Osteoblast (primary cell): ENCODE results near the gene PDS5B. TPM values are rescaled to one million over a fixed set of nuclear protein-coding genes. Genes with fewer than 3 reads are reported as not detected.

Experiments
- DNase-seq: peaks from one replicate; pipeline ENCODE4 v3.0.0; 2011; ENCODE audit warnings: low spot score, mixed read lengths; ENCODE audit not compliant: insufficient read length; ENCODE audit errors: missing footprints
- H2AFZ ChIP-seq: 2 replicates; pipeline ENCODE4 v1.6.0; 2011; ENCODE audit warnings: mild to moderate bottlenecking, low read length
- H3K27ac ChIP-seq: 2 replicates; pipeline ENCODE4 v1.5.1; 2011; ENCODE audit warnings: mild to moderate bottlenecking, low read depth, low read length, moderate library complexity
- H3K27me3 ChIP-seq: 2 replicates; pipeline ENCODE4 v1.6.0; 2012; ENCODE audit warnings: mild to moderate bottlenecking, control low read depth, inconsistent platforms, low read length, moderate library complexity; ENCODE audit not compliant: insufficient read depth
- H3K36me3 ChIP-seq: 2 replicates; pipeline ENCODE4 v1.5.1; 2011; ENCODE audit warnings: mild to moderate bottlenecking, low read length, control low read depth, moderate library complexity; ENCODE audit not compliant: insufficient read depth
- H3K4me1 ChIP-seq: 2 replicates; pipeline ENCODE4 v1.5.1; 2011; ENCODE audit warnings: mild to moderate bottlenecking, low read length, control low read depth, moderate library complexity; ENCODE audit not compliant: insufficient read depth
- H3K4me2 ChIP-seq: 2 replicates; pipeline ENCODE4 v1.6.0; 2011; ENCODE audit warnings: mild to moderate bottlenecking, low read length; ENCODE audit not compliant: insufficient read depth
- H3K4me3 ChIP-seq: fragments of 200-600 bp; sonication (generic); 3 replicates; pipeline ENCODE4 v1.5.1; 2012; ENCODE audit warnings: mild to moderate bottlenecking, low read length, inconsistent platforms; ENCODE audit not compliant: insufficient read depth
- H3K79me2 ChIP-seq: 2 replicates; pipeline ENCODE4 v1.6.0; 2012; ENCODE audit warnings: mild to moderate bottlenecking, low read length, control low read depth, inconsistent platforms; ENCODE audit not compliant: insufficient read depth
- H3K9me3 ChIP-seq: 2 replicates; pipeline ENCODE4 v1.5.1; 2011; ENCODE audit warnings: low read depth, low read length, control low read depth
- H4K20me1 ChIP-seq: 2 replicates; pipeline ENCODE4 v1.6.0; 2012; ENCODE audit warnings: mild to moderate bottlenecking, low read length, control low read depth; ENCODE audit not compliant: insufficient read depth
- total RNA-seq: library from RNA; depleted of rRNA; stranded (reverse); fragments of >200 nt; gene quantifications from 2 replicates; pipeline ENCODE4 v1.2.3, GENCODE V29; 2012
- TF ChIP-seq, protein P1 (sequence below): IDR thresholded peaks from 2 replicates; pipeline ENCODE4 v1.5.1; 2011; ENCODE audit warnings: mild to moderate bottlenecking, low read depth, low read length, moderate library complexity; ENCODE audit errors: extremely low read depth

The PDS5B gene
- total RNA-seq, 1 donor: 23.2 TPM

DNA sequence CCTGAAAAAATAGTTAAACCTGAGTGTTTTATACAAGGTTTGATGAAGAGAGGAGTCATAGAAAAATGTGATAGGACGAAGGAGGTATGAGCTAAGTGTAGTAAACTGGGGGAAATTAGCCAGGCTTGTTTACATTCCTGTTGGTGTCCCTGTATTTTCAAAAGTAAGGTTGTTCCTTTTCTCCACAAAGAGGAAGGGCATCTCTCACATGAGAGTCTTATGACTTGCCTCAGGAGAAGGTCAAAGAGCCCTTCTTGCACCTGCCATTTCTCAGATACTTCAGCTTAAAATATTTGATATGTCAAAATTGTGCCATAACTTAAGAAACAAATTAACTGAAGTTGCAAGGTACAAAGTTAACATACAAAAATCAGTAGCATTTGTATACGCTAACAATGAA lies 44.0 kb upstream of the PDS5B start:
- Histone ChIP-seq H3K4me1 (peaks cover 3% of the 10 kb centered on the region), H3K36me3 (no peaks in the 10 kb centered on the region), H4K20me1 (no peaks in the 10 kb centered on the region), H2AFZ (no peak overlapping the region), H3K79me2 (peaks cover 14% of the 10 kb centered on the region), H3K27me3 (peaks cover 4% of the 10 kb centered on the region), H3K27ac (no peak overlapping the region), H3K9me3 (no peaks in the 10 kb centered on the region), H3K4me3 (no peak overlapping the region), H3K4me2 (no peak overlapping the region)
- TF ChIP-seq, protein P1, sequence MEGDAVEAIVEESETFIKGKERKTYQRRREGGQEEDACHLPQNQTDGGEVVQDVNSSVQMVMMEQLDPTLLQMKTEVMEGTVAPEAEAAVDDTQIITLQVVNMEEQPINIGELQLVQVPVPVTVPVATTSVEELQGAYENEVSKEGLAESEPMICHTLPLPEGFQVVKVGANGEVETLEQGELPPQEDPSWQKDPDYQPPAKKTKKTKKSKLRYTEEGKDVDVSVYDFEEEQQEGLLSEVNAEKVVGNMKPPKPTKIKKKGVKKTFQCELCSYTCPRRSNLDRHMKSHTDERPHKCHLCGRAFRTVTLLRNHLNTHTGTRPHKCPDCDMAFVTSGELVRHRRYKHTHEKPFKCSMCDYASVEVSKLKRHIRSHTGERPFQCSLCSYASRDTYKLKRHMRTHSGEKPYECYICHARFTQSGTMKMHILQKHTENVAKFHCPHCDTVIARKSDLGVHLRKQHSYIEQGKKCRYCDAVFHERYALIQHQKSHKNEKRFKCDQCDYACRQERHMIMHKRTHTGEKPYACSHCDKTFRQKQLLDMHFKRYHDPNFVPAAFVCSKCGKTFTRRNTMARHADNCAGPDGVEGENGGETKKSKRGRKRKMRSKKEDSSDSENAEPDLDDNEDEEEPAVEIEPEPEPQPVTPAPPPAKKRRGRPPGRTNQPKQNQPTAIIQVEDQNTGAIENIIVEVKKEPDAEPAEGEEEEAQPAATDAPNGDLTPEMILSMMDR: no peak
- no peak for DNase-seq

DNA sequence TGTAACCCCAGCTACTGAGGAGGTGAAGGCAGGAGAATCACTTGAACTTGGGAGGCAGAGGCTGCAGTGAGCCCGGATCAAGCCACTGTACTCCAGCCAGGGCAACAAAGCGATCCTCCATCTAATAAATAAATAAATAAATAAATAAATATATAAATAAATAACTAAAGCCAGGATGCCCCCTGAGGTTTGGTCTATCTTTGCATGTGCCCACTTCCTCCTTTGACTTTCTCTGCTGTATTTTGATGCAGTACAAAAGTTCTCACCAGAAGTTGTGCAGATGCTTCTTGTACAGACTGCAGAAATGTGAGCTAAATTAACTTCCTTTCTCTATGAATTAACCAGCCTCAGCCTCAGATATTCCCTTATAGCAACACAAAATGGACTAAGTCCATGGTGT lies 41.2 kb upstream of the PDS5B start:
- no peak overlapping the region for H3K4me3 ChIP-seq
- no peak overlapping the region for H3K27ac ChIP-seq
- TF ChIP-seq, protein P1: no peak
- H3K36me3 ChIP-seq: no peaks in the 10 kb centered on the region
- H3K4me1 ChIP-seq: no peaks in the 10 kb centered on the region
- no peaks in the 10 kb centered on the region for H4K20me1 ChIP-seq
- H2AFZ ChIP-seq: no peak overlapping the region
- no peak overlapping the region for H3K4me2 ChIP-seq
- no peaks in the 10 kb centered on the region for H3K9me3 ChIP-seq
- H3K79me2 ChIP-seq: no peaks in the 10 kb centered on the region
- DNase-seq: no peak
- peaks cover 4% of the 10 kb centered on the region for H3K27me3 ChIP-seq

DNA sequence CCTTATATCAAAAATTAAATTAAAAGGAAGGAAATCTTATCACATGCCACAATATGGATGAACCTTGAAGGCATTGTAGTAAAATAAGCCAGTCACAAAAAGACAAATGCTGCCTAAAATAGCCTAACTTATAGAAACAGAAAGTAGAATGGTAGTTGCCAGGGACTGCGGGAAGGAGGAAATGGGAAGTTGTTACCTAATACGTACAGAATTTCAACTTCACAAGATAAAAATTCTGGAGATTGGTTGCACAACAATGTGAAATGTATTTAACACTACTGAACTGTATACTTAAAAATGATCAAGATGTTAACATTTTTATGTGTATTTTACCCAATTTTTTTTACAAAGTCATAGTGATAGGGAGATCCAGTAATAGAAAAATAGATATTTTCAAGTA lies 37.4 kb upstream of the PDS5B start:
- Histone ChIP-seq H3K79me2 (no peaks in the 10 kb centered on the region), H3K4me3 (no peak overlapping the region), H3K9me3 (no peaks in the 10 kb centered on the region), H3K36me3 (no peaks in the 10 kb centered on the region), H3K4me2 (no peak overlapping the region), H3K27me3 (peaks cover 4% of the 10 kb centered on the region), H4K20me1 (no peaks in the 10 kb centered on the region), H3K4me1 (no peaks in the 10 kb centered on the region), H3K27ac (no peak overlapping the region), H2AFZ (no peak overlapping the region)
- TF ChIP-seq, protein P1: no peak
- peak; percentile 39 for DNase-seq

DNA sequence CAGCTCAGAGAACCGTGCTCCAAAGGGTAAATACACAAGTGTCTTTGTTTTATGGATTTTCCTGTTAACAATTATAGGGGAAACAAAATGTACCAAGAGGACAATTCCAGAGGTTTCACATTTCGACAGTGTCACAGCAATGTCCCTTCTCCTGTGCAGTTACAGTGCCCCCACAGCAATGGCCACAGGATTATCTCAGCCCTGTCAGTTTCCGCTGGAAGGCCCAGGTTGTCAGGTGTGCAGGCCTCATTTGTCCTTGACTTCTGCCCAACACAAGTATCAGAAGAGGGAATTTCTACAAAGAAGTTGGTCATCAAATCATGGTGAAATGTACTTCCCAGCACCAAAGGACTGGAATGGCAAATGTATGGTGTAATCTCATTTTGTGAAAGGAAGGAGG lies 36.5 kb upstream of the PDS5B start:
- H3K4me2 ChIP-seq: no peak overlapping the region
- no peak overlapping the region for H3K4me3 ChIP-seq
- no peak overlapping the region for H3K27ac ChIP-seq
- no peaks in the 10 kb centered on the region for H4K20me1 ChIP-seq
- TF ChIP-seq, protein P1: no peak
- no peak overlapping the region for H2AFZ ChIP-seq
- H3K79me2 ChIP-seq: no peaks in the 10 kb centered on the region
- peaks cover 4% of the 10 kb centered on the region for H3K27me3 ChIP-seq
- H3K4me1 ChIP-seq: no peaks in the 10 kb centered on the region
- no peak for DNase-seq
- H3K9me3 ChIP-seq: no peaks in the 10 kb centered on the region
- no peaks in the 10 kb centered on the region for H3K36me3 ChIP-seq
